Lower lobe of right lung (tissue), 2 donors: Measurements from ENCODE around the gene LAPTM4A. TPM values are rescaled to one million over a fixed set of nuclear protein-coding genes. Genes with fewer than 3 reads are reported as not detected.

Experiments
- ATAC-seq, 2 donors: fragments of 200-7000 bp; cut with Tn5 transposase; one replicate each; pipeline ENCODE4 v1.9.1; 2020 to 2022; ENCODE audit warnings: mild to moderate bottlenecking in 2 of 2, moderate library complexity in 2 of 2
- DNase-seq: peaks from one replicate; pipeline ENCODE4 v3.0.0-alpha.2; 2020
- H3K27ac ChIP-seq: fragments of 200-600 bp; one replicate; pipeline ENCODE4 v1.8.0; 2022
- H3K27me3 ChIP-seq: fragments of 200-600 bp; one replicate; pipeline ENCODE4 v1.8.0; 2022; ENCODE audit warnings: low read depth
- H3K36me3 ChIP-seq: fragments of 200-600 bp; one replicate; pipeline ENCODE4 v1.8.0; 2022; ENCODE audit warnings: mild to moderate bottlenecking
- H3K4me1 ChIP-seq: fragments of 200-600 bp; one replicate; pipeline ENCODE4 v1.8.0; 2022
- H3K4me3 ChIP-seq: fragments of 200-600 bp; one replicate; pipeline ENCODE4 v1.8.0; 2022; ENCODE audit warnings: mild to moderate bottlenecking
- H3K9me3 ChIP-seq: fragments of 200-600 bp; one replicate; pipeline ENCODE4 v1.8.0; 2022
- intact Hi-C: fragments of 100-400 bp; cut with DNase I; formaldehyde crosslinking; loops from one replicate; pipeline ENCODE4 v1.11.0; 2022
- total RNA-seq: library from RNA; stranded (reverse); fragmentation: NEBNext Ultra II Directional; extraction: Animal tissue kit (Norgen Biotek cat#: 25700); gene quantifications from one replicate; pipeline ENCODE4 v1.2.1, GENCODE V29; 2021
- TF ChIP-seq, protein P1 (sequence below): fragments of 200-600 bp; IDR thresholded peaks from one replicate; pipeline ENCODE4 v1.8.0; 2022; ENCODE audit warnings: antibody characterized with exemption, mild to moderate bottlenecking
- donor health status: DM: no; HTN: yes; CAD: no; lungs with severe emphysema.

The LAPTM4A gene
- total RNA-seq, 1 donor from 2014 or later: 223 TPM

GRCh38 chr2:20034821-20035220 is 16.6 kb downstream of the LAPTM4A start:
- H3K4me1 ChIP-seq: no peaks in the 10 kb centered on the region
- H3K27me3 ChIP-seq: no peaks in the 10 kb centered on the region
- intact Hi-C loops: no loop called here
- DNase-seq (no peak), ATAC-seq (no peak)
- no peaks in the 10 kb centered on the region for H3K9me3 ChIP-seq
- H3K36me3 ChIP-seq: peaks cover 100% of the 10 kb centered on the region
- no peak overlapping the region for H3K27ac ChIP-seq
- TF ChIP-seq, protein P1, sequence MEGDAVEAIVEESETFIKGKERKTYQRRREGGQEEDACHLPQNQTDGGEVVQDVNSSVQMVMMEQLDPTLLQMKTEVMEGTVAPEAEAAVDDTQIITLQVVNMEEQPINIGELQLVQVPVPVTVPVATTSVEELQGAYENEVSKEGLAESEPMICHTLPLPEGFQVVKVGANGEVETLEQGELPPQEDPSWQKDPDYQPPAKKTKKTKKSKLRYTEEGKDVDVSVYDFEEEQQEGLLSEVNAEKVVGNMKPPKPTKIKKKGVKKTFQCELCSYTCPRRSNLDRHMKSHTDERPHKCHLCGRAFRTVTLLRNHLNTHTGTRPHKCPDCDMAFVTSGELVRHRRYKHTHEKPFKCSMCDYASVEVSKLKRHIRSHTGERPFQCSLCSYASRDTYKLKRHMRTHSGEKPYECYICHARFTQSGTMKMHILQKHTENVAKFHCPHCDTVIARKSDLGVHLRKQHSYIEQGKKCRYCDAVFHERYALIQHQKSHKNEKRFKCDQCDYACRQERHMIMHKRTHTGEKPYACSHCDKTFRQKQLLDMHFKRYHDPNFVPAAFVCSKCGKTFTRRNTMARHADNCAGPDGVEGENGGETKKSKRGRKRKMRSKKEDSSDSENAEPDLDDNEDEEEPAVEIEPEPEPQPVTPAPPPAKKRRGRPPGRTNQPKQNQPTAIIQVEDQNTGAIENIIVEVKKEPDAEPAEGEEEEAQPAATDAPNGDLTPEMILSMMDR: no peak
- H3K4me3 ChIP-seq: no peak overlapping the region

GRCh38 chr2:20034218-20034617 is 17.2 kb downstream of the LAPTM4A start:
- TF ChIP-seq, protein P1: no peak
- no peaks in the 10 kb centered on the region for H3K9me3 ChIP-seq
- ATAC-seq (no peak), DNase-seq (no peak)
- no peak overlapping the region for H3K4me3 ChIP-seq
- H3K27me3 ChIP-seq: no peaks in the 10 kb centered on the region
- intact Hi-C loops: no loop called here
- peaks cover 96% of the 10 kb centered on the region for H3K36me3 ChIP-seq
- no peaks in the 10 kb centered on the region for H3K4me1 ChIP-seq
- no peak overlapping the region for H3K27ac ChIP-seq

DNA sequence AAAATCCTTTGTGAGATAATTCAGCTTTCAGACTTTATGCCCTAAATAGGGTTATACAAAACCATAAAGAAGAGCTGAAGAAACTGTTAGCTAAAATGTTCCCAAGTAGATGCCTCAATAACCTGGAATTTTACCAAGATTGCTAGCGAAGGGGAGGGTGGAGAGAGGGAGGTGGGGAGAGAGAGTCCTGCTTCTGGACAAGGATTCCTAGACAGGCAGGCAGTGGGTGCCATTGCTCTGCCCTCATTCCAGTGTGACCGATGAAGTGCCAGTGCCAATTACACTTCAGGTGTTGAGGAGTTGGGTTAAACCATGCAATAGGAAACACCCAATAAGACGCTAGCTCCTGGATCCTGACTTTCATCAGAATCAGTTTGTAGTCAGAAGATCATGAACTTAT is 18.1 kb downstream of the LAPTM4A start:
- DNase-seq: no peak

DNA sequence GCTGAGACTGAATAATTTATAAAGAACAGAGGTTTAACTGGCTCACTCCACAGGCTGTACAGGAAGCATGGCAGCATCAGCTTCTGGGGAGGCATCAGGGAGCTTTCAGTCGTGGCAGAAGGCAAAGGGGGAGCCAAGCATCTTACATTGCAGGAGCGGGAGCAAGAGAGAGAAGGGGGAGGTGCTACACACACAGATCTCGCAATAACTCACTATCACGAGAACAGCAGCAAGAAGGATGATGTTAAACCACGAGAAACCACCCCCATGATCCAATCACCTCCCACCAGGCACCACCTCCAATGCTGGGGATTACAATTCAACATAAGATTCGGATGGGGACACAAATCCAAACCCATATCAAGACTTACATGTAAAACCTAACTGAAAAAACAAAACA is 21.2 kb downstream of the LAPTM4A start:
- Histone ChIP-seq H3K4me3 (no peak overlapping the region), H3K4me1 (no peaks in the 10 kb centered on the region), H3K27me3 (no peaks in the 10 kb centered on the region), H3K27ac (no peak overlapping the region), H3K36me3 (peaks cover 70% of the 10 kb centered on the region), H3K9me3 (no peaks in the 10 kb centered on the region)
- no peak for DNase-seq
- TF ChIP-seq, protein P1: no peak
- no peak for ATAC-seq
- intact Hi-C loops: no loop called here

More for the DNA sequence above, 18.1 kb downstream of the LAPTM4A start:
- Histone ChIP-seq H3K9me3 (no peaks in the 10 kb centered on the region), H3K27me3 (no peaks in the 10 kb centered on the region), H3K4me1 (no peaks in the 10 kb centered on the region), H3K36me3 (peaks cover 96% of the 10 kb centered on the region), H3K27ac (no peak overlapping the region), H3K4me3 (no peak overlapping the region)
- intact Hi-C loops: no loop called here
- TF ChIP-seq, protein P1: no peak
- ATAC-seq: peak; percentile 40 to 67

- TF ChIP-seq, protein P1: no peak
- Histone ChIP-seq H3K4me1 (no peaks in the 10 kb centered on the region), H3K36me3 (peaks cover 47% of the 10 kb centered on the region), H3K4me3 (no peak overlapping the region), H3K27ac (no peak overlapping the region), H3K9me3 (no peaks in the 10 kb centered on the region), H3K27me3 (no peaks in the 10 kb centered on the region)
- DNase-seq (no peak), ATAC-seq (no peak)
- intact Hi-C loops: no loop called here
Measured at GRCh38 chr2:20027705-20028434, 23.6 kb downstream of the LAPTM4A start.
